HG03108 (cell line): Measurements from ENCODE around the gene P2RX6.
"Not testable (repeated sequence)": the region's sequence is repeated elsewhere in the genome, so short reads cannot be mapped to it uniquely, and the experiment has no call there.

Experiments used
- ATAC-seq: cut with Tn5 transposase; IDR thresholded peaks from one replicate; pipeline ENCODE4 v1.9.1; 2021; ENCODE audit warnings: moderate library complexity; ENCODE audit not compliant: unreplicated experiment

Gene P2RX6

DNA sequence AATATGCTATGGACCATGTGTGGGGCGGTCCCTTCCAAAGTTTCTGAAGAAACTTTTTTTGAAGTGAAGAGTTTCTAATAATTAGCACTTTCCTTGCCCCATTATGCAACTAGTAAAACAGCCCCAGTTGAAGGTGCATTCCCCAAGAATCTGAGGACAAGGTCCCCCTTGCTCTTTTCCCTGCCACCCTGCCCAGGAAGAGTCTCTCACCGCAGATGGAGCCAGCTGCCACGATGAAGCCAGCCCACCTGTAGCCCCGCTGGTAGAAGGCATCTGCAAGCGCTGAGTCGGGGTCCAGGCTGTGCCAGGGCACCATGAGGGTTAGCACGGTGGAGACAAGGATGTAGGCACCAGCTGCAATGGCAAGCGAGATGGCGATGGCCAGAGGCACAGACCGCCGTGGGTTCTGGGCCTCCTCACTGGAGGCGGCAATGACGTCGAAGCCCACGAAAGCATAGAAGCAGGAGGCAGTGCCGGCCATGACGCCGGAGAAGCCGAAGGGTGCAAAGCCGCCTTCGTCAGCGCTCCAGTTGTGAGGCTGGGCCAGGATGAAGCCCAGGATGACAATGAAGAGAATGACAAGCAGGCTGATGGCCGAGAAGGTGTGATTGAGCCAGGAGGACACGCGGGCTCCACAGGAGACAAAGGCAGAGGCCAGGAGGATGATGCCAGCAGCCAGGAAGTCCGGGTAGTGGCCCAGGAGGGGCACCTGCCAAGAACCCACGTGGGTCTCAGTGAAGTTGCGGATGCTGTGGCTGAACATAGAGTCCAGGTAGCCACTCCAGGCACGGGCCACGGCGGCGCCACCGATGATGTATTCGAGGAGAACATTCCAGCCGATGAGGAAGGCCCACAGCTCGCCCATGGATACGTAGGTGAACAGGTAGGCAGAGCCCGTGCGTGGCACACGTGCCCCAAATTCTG, 15.9 kb downstream of the P2RX6 start:
- no peak for ATAC-seq

DNA sequence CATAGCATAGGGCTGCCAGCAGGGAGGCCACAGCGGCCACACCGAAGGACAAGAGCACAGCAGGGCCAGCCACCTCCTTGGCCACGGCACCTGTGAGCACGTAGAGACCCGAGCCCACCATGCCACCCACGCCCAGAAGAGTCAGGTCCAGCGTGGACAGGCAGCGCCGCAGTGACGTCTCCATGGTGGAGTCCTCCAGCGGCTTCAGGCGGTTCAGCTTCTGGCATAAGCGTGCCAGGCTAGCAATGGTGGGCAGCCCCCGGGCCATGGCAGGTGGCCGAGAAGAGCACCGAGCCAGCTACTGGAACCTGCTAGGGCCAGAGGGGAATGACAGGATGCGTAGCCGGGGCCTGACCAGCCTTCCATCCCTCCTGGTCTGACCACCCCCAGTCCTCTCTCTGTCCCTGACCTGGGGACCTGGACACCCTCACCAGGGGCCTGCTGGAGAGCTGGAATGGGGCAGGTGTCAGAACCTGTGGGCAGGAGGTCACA, 16.6 kb downstream of the P2RX6 start:
- no peak for ATAC-seq

- ATAC-seq = no peak
These were observed 17.3 kb downstream of the P2RX6 start, which contains the start of gene SLC7A4 for GRCh38 chr22:21032037-21032867. TSS of gene SLC7A4 (minus strand) at chr22:21032561. CDS start at chr22:21031812, 749 bp downstream.

GRCh38 chr22:21032868-21033688, 18.1 kb downstream of the P2RX6 start:
- no peak for ATAC-seq

DNA sequence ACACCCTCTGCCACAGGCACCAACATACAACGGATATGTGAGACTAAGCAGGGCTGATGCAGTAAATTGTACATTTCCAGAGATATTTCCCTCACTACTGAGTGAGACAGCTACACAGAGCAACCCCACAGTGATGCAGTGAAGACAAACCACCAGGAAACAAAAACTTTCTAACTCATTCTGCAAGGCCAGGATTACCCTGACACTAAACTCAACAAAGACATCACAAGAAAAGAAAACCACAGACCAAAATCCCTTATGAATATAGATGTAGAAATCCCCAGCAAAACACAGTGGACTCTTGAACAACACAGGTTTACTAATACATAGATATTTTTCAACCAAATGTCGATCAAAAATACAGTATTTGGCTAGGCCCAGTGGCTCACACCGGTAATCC, 18.9 kb downstream of the P2RX6 start:
- ATAC-seq = no peak

DNA sequence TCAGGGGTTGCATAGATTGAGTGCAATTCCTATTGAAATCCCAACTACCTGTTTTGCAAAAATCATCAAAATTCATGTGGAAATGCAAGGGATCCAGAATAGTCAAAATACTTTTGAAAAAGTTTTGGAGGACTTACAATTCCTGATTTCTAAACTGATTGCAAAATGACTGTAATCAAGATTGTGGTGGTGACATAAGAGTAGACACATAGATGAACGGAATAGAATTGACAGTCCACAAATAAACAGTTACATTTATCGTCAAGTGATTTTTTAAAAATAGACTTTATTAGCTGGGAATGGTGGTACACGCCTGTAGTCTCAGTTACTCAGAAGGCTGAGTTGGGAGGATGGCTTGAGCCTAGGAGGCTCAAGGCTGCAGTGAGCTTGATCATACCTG, 20.0 kb downstream of the P2RX6 start:
- no peak for ATAC-seq

DNA sequence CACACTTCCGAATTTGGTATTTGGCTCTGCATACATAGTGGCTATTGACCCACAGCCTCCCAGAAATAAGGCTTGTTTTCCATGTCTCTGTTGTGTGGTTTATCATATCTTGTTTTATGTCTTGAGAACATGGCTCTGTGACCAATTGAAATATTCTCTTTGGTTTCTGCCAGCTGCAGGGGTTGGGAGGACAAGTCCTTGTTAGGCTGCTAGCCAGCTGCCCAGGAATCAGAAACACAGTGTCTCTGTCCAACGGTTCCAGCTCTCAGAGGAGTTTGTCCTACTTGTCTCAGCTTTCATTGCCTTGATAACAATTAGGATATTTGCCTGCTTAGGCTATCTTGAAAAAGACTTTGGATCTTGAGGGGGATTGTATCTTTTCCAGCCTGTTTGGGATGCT, 23.4 kb downstream of the P2RX6 start:
- ATAC-seq = no peak

GRCh38 chr22:21039158-21039557, 24.2 kb downstream of the P2RX6 start:
- ATAC-seq = not testable (repeated sequence)

- ATAC-seq = no peak
These were observed 27.0 kb downstream of the P2RX6 start for GRCh38 chr22:21041937-21042336.

GRCh38 chr22:21042978-21043859, 28.3 kb downstream of the P2RX6 start:
- ATAC-seq = no peak

- ATAC-seq = no peak
These were observed 29.0 kb downstream of the P2RX6 start for GRCh38 chr22:21043860-21044535.

GRCh38 chr22:21044931-21045584, 30.1 kb downstream of the P2RX6 start:
- ATAC-seq = peak; percentile 11

GRCh38 chr22:21045585-21046294, 30.8 kb downstream of the P2RX6 start, which contains the start of gene LRRC74B:
TSS of gene LRRC74B (plus strand) at chr22:21045946. CDS start at chr22:21045987, 41 bp downstream.
- peak; percentile 78 for ATAC-seq

GRCh38 chr22:21047035-21047661, 32.2 kb downstream of the P2RX6 start:
- no peak for ATAC-seq

GRCh38 chr22:21047730-21048129, 32.8 kb downstream of the P2RX6 start:
- ATAC-seq = no peak

DNA sequence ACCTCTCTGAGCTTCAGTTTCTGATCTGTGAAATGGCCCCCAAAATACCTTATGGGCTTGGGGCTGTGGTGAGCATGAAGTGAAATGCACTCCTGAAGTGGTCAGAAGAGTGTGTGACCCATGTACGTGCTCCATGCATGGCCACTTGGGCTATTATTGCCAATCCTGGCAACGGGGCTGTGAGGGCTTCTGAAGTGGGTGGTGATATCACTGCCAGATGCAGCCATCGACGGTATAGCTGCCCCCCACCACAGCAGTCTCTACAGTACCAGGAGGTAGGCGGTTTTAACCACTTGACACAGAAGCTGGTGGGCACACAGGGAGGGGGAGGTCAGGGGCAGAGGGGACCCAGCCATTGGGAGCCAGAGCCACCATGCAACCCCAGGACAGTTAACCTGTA, 33.5 kb downstream of the P2RX6 start:
- ATAC-seq = not testable (repeated sequence)

DNA sequence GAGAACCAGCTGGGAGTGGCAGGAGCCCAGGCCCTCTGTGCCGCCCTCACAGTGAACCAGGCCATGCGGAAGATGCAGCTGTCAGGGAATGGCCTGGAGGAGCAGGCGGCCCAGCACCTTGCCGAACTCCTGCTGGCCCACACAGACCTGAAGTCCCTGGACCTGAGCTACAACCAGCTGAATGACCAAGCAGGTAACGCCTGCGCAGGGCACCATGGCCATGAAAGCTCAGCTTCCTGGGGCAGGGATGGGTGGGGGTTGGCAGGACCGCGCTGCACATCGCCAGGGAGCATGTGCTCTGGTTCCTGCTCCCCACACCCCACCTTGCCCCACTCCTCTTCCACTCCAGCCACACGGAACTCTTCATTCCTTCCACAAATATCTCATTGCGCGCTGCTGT, 34.0 kb downstream of the P2RX6 start:
- not testable (repeated sequence) for ATAC-seq
